Activated CD4-positive, alpha-beta T cell treated with anti-CD3 and anti-CD28 coated beads for 36 hours (primary cell): ENCODE data around the gene RNLS. TPM values are rescaled to one million over a fixed set of nuclear protein-coding genes. Genes with fewer than 3 reads are reported as not detected.
"Not testable (repeated sequence)": the region's sequence is repeated elsewhere in the genome, so short reads cannot be mapped to it uniquely, and the experiment has no call there.

Experiments
- ATAC-seq: fragments of 200-7000 bp; cut with Tn5 transposase; one replicate; pipeline ENCODE4 v1.10.0; 2021; ENCODE audit warnings: mild to moderate bottlenecking, moderate library complexity
- CTCF ChIA-PET: fragments of 350-600 bp; sonication (Branson Sonifier 250); formaldehyde crosslinking; loops from one replicate; lab custom pipeline; 2021; ENCODE audit warnings: antibody characterized with exemption; lab: Charles Lee
- POLR2A ChIA-PET: fragments of 350-600 bp; sonication (Branson Sonifier 250); formaldehyde crosslinking; loops from one replicate; lab custom pipeline; 2021; ENCODE audit warnings: antibody characterized with exemption, inconsistent platforms; lab: Charles Lee
- DNase-seq: peaks from one replicate; pipeline ENCODE4 v3.0.0-alpha.2; 2020
- H3K27ac Mint-ChIP-seq: one replicate; pipeline ENCODE4 v1.8.0; 2021; ENCODE audit warnings: mixed read lengths
- H3K27me3 Mint-ChIP-seq: one replicate; pipeline ENCODE4 v1.8.0; 2021; ENCODE audit warnings: mixed read lengths
- H3K36me3 Mint-ChIP-seq: one replicate; pipeline ENCODE4 v1.8.0; 2021; ENCODE audit warnings: low read depth, mixed read lengths
- H3K4me1 Mint-ChIP-seq: one replicate; pipeline ENCODE4 v1.8.0; 2021; ENCODE audit warnings: mixed read lengths
- H3K4me3 Mint-ChIP-seq: one replicate; pipeline ENCODE4 v1.8.0; 2021; ENCODE audit warnings: mild to moderate bottlenecking, moderate library complexity, mixed read lengths
- H3K9me3 Mint-ChIP-seq: one replicate; pipeline ENCODE4 v1.8.0; 2021; ENCODE audit warnings: low read depth, mixed read lengths
- intact Hi-C, 2 experiments: fragments of 100-400 bp; cut with DNase I in 1 of 2; cut with micrococcal nuclease in 1 of 2; formaldehyde crosslinking; loops; one replicate each; pipeline versions ENCODE4 v1.14.2 to v1.15.1; 2022 to 2024; cut with DNase I, micrococcal nuclease
- total RNA-seq, 2 experiments: library from RNA; stranded (reverse); gene quantifications; one replicate each; pipeline ENCODE4 v1.2.3, GENCODE V29; 2021

The RNLS gene
- total RNA-seq, 2 experiments from 2014 or later, result 4.3 to 4.4 TPM

- ChIA-PET POLR2A (no interaction called here), CTCF (interaction anchor here (0.6 kb wide), 1 partner anchor 485 kb away, joined by 3 read pairs; no protein-coding TSS in a partner anchor)
- DNase-seq (no peak), ATAC-seq (no peak)
- Mint-ChIP-seq H3K4me1 (no peaks in the 10 kb centered on the region), H3K9me3 (no peaks in the 10 kb centered on the region), H3K27me3 (no peaks in the 10 kb centered on the region), H3K27ac (no peak overlapping the region), H3K36me3 (no peaks in the 10 kb centered on the region), H3K4me3 (no peak overlapping the region)
- intact Hi-C loops, result no loop called here
These were observed 220.9 kb downstream of the RNLS start for GRCh38 chr10:88361995-88362807.

- Mint-ChIP-seq H3K4me3 (no peak overlapping the region), H3K27ac (no peak overlapping the region), H3K4me1 (no peaks in the 10 kb centered on the region), H3K36me3 (no peaks in the 10 kb centered on the region), H3K9me3 (no peaks in the 10 kb centered on the region), H3K27me3 (no peaks in the 10 kb centered on the region)
- ATAC-seq (no peak), DNase-seq (no peak)
- CTCF ChIA-PET, result no interaction called here
- intact Hi-C loops, result no loop called here
- POLR2A ChIA-PET, result no interaction called here
These were observed 221.6 kb downstream of the RNLS start for GRCh38 chr10:88361494-88361893.

GRCh38 chr10:88355750-88356149 is 227.4 kb downstream of the RNLS start:
- DNase-seq, result not testable (repeated sequence)

DNA sequence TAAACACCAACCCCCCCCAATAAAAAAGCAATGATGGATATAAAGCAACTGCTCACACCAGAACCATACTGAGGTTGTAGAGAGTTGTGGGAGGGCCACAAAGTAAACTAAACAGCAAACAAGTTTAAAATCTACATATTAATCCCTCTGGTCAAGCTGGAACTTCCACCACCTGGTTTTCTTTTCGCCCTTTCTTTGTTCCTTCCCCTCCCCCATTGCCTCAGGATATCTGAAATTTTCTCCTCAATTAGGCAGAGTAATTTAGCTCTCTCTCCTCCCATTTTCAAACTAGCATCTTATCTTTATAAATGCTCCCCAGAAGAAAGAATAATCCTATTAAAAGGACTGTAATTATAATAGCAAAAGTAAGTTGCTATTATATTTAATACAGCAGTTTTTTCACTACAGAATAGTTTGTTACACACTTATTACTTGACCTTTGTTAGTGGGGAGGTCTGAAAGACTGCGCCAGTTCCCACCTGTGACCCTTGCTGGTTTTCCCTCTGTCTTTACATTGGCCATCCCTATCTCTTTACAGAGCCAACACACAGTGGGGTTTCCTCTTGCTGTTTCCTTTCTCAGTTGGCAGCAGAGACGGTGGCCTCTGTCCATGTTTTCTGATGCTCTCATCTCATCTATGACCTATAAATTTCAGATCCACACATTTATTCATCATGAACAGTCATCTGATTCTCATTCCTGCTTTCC is 235.4 kb downstream of the RNLS start:
- ChIA-PET CTCF (no interaction called here), POLR2A (no interaction called here)
- Mint-ChIP-seq H3K9me3 (no peaks in the 10 kb centered on the region), H3K27me3 (no peaks in the 10 kb centered on the region), H3K27ac (no peak overlapping the region), H3K4me3 (no peak overlapping the region), H3K36me3 (no peaks in the 10 kb centered on the region), H3K4me1 (peaks cover 3% of the 10 kb centered on the region)
- DNase-seq, result no peak
- intact Hi-C loops, result no loop called here
- no peak for ATAC-seq

More at GRCh38 chr10:88355750-88356149, 227.4 kb downstream of the RNLS start:
- H3K36me3 Mint-ChIP-seq, ATAC-seq, H3K4me3 Mint-ChIP-seq, H3K4me1 Mint-ChIP-seq, intact Hi-C loops, H3K27ac Mint-ChIP-seq, H3K27me3 Mint-ChIP-seq, CTCF ChIA-PET, H3K9me3 Mint-ChIP-seq, POLR2A ChIA-PET: not testable (repeated sequence)

DNA sequence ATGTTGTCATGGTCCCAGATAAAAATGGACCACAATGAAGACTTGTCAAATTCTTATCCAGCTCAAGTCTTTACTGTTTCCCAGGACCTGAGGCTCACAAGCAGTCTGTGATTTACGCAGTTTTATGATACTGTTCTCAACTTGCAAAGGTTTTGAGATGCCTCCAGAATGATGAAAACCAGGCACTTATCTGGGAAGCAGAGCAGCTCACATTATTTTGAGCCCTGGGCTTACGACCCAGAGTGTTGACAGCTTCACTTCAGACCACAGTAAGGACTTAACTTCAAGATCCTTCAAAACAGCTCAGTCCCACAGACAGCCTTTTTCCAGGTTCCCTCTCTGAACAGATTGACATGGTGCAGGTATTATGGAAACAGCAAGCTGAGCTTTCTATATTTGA is 236.1 kb downstream of the RNLS start:
- no peak overlapping the region for H3K4me3 Mint-ChIP-seq
- ChIA-PET CTCF (no interaction called here), POLR2A (no interaction called here)
- H3K9me3 Mint-ChIP-seq, result no peaks in the 10 kb centered on the region
- H3K27me3 Mint-ChIP-seq, result no peaks in the 10 kb centered on the region
- no peak for DNase-seq
- intact Hi-C loops, result no loop called here
- H3K36me3 Mint-ChIP-seq, result no peaks in the 10 kb centered on the region
- ATAC-seq, result no peak
- H3K4me1 Mint-ChIP-seq, result peaks cover 3% of the 10 kb centered on the region
- H3K27ac Mint-ChIP-seq, result no peak overlapping the region

- CTCF ChIA-PET, result no interaction called here
- intact Hi-C loops, result no loop called here
- Mint-ChIP-seq H3K27ac (no peak overlapping the region), H3K36me3 (no peaks in the 10 kb centered on the region), H3K4me1 (peaks cover 3% of the 10 kb centered on the region), H3K9me3 (no peaks in the 10 kb centered on the region), H3K4me3 (no peak overlapping the region), H3K27me3 (no peaks in the 10 kb centered on the region)
- POLR2A ChIA-PET, result no interaction called here
- ATAC-seq, result no peak
- DNase-seq, result no peak
These were observed 236.8 kb downstream of the RNLS start for GRCh38 chr10:88346144-88346977.

- intact Hi-C loops, result no loop called here
- Mint-ChIP-seq H3K4me3 (no peak overlapping the region), H3K27me3 (no peaks in the 10 kb centered on the region), H3K4me1 (peaks cover 3% of the 10 kb centered on the region), H3K9me3 (no peaks in the 10 kb centered on the region), H3K27ac (no peak overlapping the region), H3K36me3 (no peaks in the 10 kb centered on the region)
- CTCF ChIA-PET, result no interaction called here
- no peak for DNase-seq
- POLR2A ChIA-PET, result no interaction called here
- no peak for ATAC-seq
These were observed 239.2 kb downstream of the RNLS start for GRCh38 chr10:88343761-88344484.

DNA sequence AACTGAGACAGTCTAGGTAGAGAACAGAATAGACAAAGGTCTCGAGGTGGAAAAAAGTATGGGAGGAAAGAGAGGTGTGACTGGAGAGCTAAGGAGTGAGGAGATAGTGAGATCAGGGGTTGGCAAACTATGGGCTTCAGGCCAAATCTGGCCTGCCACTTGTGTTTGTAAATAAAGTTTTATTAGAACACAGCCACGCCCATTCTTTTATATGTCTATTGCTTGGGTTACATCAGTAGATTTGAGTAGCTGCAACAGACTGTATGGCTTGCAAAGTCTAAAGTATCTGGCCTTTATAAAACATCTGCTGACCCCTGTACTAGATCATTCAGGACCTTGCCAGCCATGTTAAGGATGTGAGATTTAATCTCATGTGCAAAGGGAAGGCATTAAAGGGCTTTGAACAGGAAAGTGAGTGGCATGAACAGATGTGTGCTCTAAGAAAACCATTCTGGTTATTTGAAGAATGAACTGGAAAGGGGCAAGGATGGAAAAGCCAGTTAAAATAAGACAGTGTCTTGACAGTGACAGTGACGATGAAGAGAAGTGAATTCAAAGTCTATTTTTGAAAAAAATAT is 240.3 kb downstream of the RNLS start:
- no peaks in the 10 kb centered on the region for H3K27me3 Mint-ChIP-seq
- peaks cover 3% of the 10 kb centered on the region for H3K4me1 Mint-ChIP-seq
- no peak overlapping the region for H3K27ac Mint-ChIP-seq
- POLR2A ChIA-PET, result no interaction called here
- CTCF ChIA-PET, result no interaction called here
- H3K9me3 Mint-ChIP-seq, result no peaks in the 10 kb centered on the region
- no peaks in the 10 kb centered on the region for H3K36me3 Mint-ChIP-seq
- H3K4me3 Mint-ChIP-seq, result no peak overlapping the region
- intact Hi-C loops, result no loop called here
- DNase-seq (no peak), ATAC-seq (no peak)

DNA sequence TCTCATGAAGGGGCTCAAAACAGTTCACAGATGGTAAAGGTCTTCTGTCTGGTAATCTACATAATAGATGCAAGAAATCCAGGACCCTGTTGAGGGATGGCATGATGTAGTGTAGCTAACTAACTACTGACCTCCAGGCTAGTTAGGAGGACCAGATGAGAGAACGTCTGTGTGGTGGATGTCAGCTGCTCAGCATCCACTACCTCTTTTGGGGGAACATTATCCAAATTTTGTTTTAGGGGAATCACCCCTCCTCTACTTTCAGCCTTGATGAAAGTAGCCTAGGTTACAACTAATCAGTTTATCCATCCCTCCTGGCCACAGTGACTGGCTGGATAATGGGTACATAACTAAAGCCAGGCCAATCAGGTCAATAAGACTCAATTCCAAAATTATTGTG is 246.0 kb downstream of the RNLS start:
- Mint-ChIP-seq H3K36me3 (no peaks in the 10 kb centered on the region), H3K4me3 (no peak overlapping the region), H3K4me1 (peaks cover 7% of the 10 kb centered on the region), H3K27me3 (no peaks in the 10 kb centered on the region), H3K9me3 (no peaks in the 10 kb centered on the region), H3K27ac (no peak overlapping the region)
- intact Hi-C loops, result no loop called here
- POLR2A ChIA-PET, result no interaction called here
- ATAC-seq (no peak), DNase-seq (no peak)
- CTCF ChIA-PET, result no interaction called here

- no peaks in the 10 kb centered on the region for H3K27me3 Mint-ChIP-seq
- no peaks in the 10 kb centered on the region for H3K9me3 Mint-ChIP-seq
- peaks cover 7% of the 10 kb centered on the region for H3K4me1 Mint-ChIP-seq
- no peak overlapping the region for H3K27ac Mint-ChIP-seq
- DNase-seq (no peak), ATAC-seq (no peak)
- no peaks in the 10 kb centered on the region for H3K36me3 Mint-ChIP-seq
- CTCF ChIA-PET, result interaction anchor here (1.4 kb wide), 1 partner anchor 53 kb away, joined by 3 read pairs; no protein-coding TSS in a partner anchor
- intact Hi-C loops, result no loop called here
- no peak overlapping the region for H3K4me3 Mint-ChIP-seq
- POLR2A ChIA-PET, result no interaction called here
These were observed 246.8 kb downstream of the RNLS start for GRCh38 chr10:88336334-88336733.

- H3K27ac Mint-ChIP-seq, result no peak overlapping the region
- CTCF ChIA-PET, result no interaction called here
- intact Hi-C loops, result no loop called here
- POLR2A ChIA-PET, result no interaction called here
- DNase-seq, result no peak
- H3K4me3 Mint-ChIP-seq, result no peak overlapping the region
- no peaks in the 10 kb centered on the region for H3K9me3 Mint-ChIP-seq
- ATAC-seq, result no peak
- H3K4me1 Mint-ChIP-seq, result peaks cover 7% of the 10 kb centered on the region
- no peaks in the 10 kb centered on the region for H3K27me3 Mint-ChIP-seq
- no peaks in the 10 kb centered on the region for H3K36me3 Mint-ChIP-seq
These were observed 249.9 kb downstream of the RNLS start for GRCh38 chr10:88333248-88333630.
